Esophagus squamous epithelium (tissue), 5 donors: ENCODE results near the gene TRIOBP. TPM values are rescaled to one million over a fixed set of nuclear protein-coding genes. Genes with fewer than 3 reads are reported as not detected.

Experiments used
- DNase-seq: peaks from one replicate; lab custom pipeline; 2025; lab: John Stamatoyannopoulos, UW
- H3K27ac ChIP-seq, 4 donors: fragments of 200-600 bp; sonication (generic); one replicate each; pipeline ENCODE4 v1.5.1; 2016 to 2019; ENCODE audit warnings: mild to moderate bottlenecking in 1 of 4
- H3K27me3 ChIP-seq, 4 donors: fragments of 200-600 bp; sonication (generic); 1 replicate in 3 of 4; 2 replicates in 1 of 4; pipeline versions ENCODE4 v1.5.1 to v1.6.0; 2017 to 2021; ENCODE audit warnings: antibody characterized with exemption in 1 of 4
- H3K36me3 ChIP-seq, 3 donors: fragments of 200-600 bp; sonication (generic); one replicate each; pipeline ENCODE4 v1.5.1; 2016 to 2019
- H3K4me1 ChIP-seq, 3 donors: fragments of 200-600 bp; sonication (generic); one replicate each; pipeline ENCODE4 v1.5.1; 2017 to 2019
- H3K4me3 ChIP-seq, 4 donors: fragments of 200-600 bp; sonication (generic); 1 replicate in 3 of 4; 2 replicates in 1 of 4; pipeline ENCODE4 v1.5.1; 2016 to 2019; ENCODE audit warnings: mild to moderate bottlenecking in 2 of 4, moderate library complexity in 1 of 4
- H3K9me3 ChIP-seq, 3 donors: fragments of 200-600 bp; sonication (generic); one replicate each; pipeline ENCODE4 v1.5.1; 2016 to 2019
- CTCF ChIP-seq, 6 experiments: fragments of 450-650 bp in 4 of 6; fragments of 200-600 bp in 2 of 6; sonication (generic) in 2 of 6; IDR thresholded peaks; one replicate each; pipeline ENCODE4 v1.5.1; 2016 to 2019; ENCODE audit warnings: antibody characterized with exemption in 6 of 6, mild to moderate bottlenecking in 4 of 6, moderate library complexity in 4 of 6
- POLR2A ChIP-seq, 4 donors: fragments of 450-650 bp; IDR thresholded peaks; one replicate each; pipeline ENCODE4 v1.6.1; 2017; ENCODE audit warnings: antibody characterized with exemption in 4 of 4, mild to moderate bottlenecking in 4 of 4, moderate library complexity in 3 of 4
- WGBS, 2 donors: methylation state at CpG; one replicate each; pipeline ENCODE4 v1.1.5; 2018; 5-methylcytosine and 5-hydroxymethylcytosine counted together
- intact Hi-C: fragments of 100-400 bp; cut with DNase I; formaldehyde crosslinking; loops from one replicate; pipeline ENCODE4 v1.15.0; 2022
- total RNA-seq, 4 donors: library from RNA; depleted of rRNA; stranded (reverse); fragments of >200 nt; gene quantifications; one replicate each; pipeline ENCODE4 v1.1.0, GENCODE V29; 2016
- donor health status: DM: yes; HTN: yes; CAD: no.

The TRIOBP gene
- total RNA-seq, 4 donors from 2014 or later: 67.6 to 149 (median 108) TPM

DNA sequence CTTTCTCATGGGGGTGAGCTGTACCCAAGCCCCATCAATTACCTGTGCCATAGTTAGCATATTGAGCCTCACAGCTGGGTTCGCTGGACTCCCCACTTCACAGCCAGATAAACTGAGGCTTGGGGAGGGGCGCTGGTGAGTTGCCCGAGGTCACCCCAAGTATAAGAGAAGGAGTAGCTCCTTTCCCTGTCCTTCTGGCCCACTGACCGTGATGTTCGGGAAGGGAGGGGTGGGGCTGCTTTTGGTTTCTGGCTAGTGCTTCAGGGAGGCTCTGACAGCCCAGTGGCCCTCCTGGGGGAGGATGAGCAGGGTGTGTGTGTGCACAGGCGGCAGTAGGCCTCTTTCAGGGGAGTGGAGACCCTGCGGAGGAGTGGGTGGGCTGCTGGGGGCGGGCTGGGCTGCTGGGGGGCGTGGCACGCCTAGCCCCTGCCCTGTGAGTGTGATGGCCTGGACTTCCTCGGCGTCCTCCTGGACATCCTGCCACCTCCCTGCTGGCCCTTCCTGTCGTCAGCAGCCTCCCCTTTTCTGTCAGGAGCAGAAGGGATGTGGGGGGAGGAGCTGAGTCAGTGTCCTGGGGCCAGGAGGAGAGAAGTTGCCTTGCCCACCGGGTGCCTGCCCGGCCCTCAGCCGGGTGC lies 50.3 kb downstream of the TRIOBP start:
- WGBS, 2 donors: 0% methylated on average over 2 of the region's 16 CpGs; no CpG with 5 or more reads in 1 of the 2 donors
- H3K4me1 ChIP-seq: peaks cover 55 to 87% (median 68%) of the 10 kb centered on the region in 3 donors
- DNase-seq: no peak
- no peaks in the 10 kb centered on the region for H3K27me3 ChIP-seq
- no peaks in the 10 kb centered on the region for H3K36me3 ChIP-seq
- no peak for TF ChIP-seq CTCF (IDR thresholded peaks at IDR 0.05)
- TF ChIP-seq POLR2A (IDR thresholded peaks at IDR 0.05): no peak
- peak overlapping the region; percentile 89 to 99 (median 95) for H3K4me3 ChIP-seq
- H3K27ac ChIP-seq: peak overlapping the region; percentile 97 to 99 (median 98)
- no peaks in the 10 kb centered on the region for H3K9me3 ChIP-seq
- intact Hi-C loops: no loop called here

DNA sequence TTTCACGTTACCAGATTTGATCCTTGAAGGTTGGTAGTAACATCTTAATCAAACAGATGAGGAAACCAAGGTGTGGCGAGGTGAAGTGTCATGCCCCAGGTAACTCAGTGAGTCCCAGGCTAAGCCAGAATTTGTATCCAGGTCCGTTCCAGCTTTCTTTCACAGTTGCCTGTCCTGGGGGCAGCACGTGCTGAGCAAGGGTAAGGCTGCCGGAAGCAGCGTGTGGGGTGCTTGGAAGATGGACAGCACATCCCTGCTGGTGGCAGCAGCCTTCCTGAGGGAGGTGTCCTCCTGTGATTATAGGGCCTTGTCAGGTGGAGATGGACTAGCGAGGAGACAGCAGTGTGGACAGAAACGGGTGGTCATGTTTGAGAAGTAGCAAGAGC lies 50.9 kb downstream of the TRIOBP start:
- intact Hi-C loops: no loop called here
- WGBS, 2 donors: 30 to 34% methylated on average over 4 to 5 of the region's 8 CpGs
- Histone ChIP-seq H3K36me3 (no peaks in the 10 kb centered on the region), H3K27ac (peak overlapping the region; percentile 97 to 99 (median 98)), H3K9me3 (no peaks in the 10 kb centered on the region), H3K27me3 (no peaks in the 10 kb centered on the region), H3K4me1 (peaks cover 60 to 87% (median 68%) of the 10 kb centered on the region in 3 donors), H3K4me3 (peak overlapping the region; percentile 89 to 99 (median 95))
- DNase-seq: no peak
- TF ChIP-seq POLR2A (IDR thresholded peaks at IDR 0.05) (peak in 1 of 4 donors; percentile 3), CTCF (IDR thresholded peaks at IDR 0.05) (no peak)

DNA sequence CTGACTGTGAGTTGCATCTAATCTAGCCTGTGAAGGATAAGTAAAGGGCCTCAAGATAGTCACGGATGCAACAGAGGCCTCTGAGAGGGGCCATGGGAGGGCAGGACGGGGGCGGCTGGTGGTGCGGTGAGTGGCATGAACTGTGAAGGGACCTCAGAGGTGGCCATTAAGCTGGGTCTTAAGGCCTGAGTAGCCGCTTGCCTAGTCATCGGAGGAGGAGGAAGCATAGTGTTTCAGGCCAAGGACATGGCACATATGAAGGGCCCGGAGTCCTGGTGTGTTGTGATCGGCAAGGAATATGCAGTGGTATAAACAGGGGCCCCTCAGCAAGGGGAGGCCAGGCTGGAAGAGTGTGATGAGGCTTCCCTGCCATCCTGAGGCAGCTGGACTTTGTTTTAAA lies 51.8 kb downstream of the TRIOBP start:
- no peak for TF ChIP-seq POLR2A (IDR thresholded peaks at IDR 0.05)
- no peak for TF ChIP-seq CTCF (IDR thresholded peaks at IDR 0.05)
- Histone ChIP-seq H3K27me3 (no peaks in the 10 kb centered on the region), H3K4me1 (peaks cover 67 to 88% (median 70%) of the 10 kb centered on the region in 3 donors), H3K9me3 (no peaks in the 10 kb centered on the region), H3K36me3 (peaks cover 0 to 8% (median under 1%) of the 10 kb centered on the region in 3 donors), H3K4me3 (peak overlapping the region in 3 of 4 donors; percentile 19 to 99 (median 92)), H3K27ac (peak overlapping the region; percentile 97 to 99 (median 98))
- no peak for DNase-seq
- intact Hi-C loops: no loop called here
- WGBS, 2 donors: 69 to 73% methylated on average over 8 of the region's 8 CpGs

GRCh38 chr22:37749226-37749625 lies 52.4 kb downstream of the TRIOBP start:
- Histone ChIP-seq H3K27ac (peak overlapping the region; percentile 97 to 99 (median 98)), H3K9me3 (no peaks in the 10 kb centered on the region), H3K36me3 (peaks cover 0 to 14% (median 4%) of the 10 kb centered on the region in 3 donors), H3K4me1 (peaks cover 72 to 90% (median 74%) of the 10 kb centered on the region in 3 donors), H3K4me3 (peak overlapping the region in 3 of 4 donors; percentile 19 to 99 (median 92)), H3K27me3 (no peaks in the 10 kb centered on the region)
- 34 to 45% methylated on average over 11 to 12 of the region's 12 CpGs for WGBS, 2 donors
- intact Hi-C loops: no loop called here
- peak in 2 of 4 donors; percentile 23 to 73 for TF ChIP-seq POLR2A (IDR thresholded peaks at IDR 0.05)
- TF ChIP-seq CTCF (IDR thresholded peaks at IDR 0.05): peak in 1 of 6 experiments; percentile 6
- DNase-seq: no peak

DNA sequence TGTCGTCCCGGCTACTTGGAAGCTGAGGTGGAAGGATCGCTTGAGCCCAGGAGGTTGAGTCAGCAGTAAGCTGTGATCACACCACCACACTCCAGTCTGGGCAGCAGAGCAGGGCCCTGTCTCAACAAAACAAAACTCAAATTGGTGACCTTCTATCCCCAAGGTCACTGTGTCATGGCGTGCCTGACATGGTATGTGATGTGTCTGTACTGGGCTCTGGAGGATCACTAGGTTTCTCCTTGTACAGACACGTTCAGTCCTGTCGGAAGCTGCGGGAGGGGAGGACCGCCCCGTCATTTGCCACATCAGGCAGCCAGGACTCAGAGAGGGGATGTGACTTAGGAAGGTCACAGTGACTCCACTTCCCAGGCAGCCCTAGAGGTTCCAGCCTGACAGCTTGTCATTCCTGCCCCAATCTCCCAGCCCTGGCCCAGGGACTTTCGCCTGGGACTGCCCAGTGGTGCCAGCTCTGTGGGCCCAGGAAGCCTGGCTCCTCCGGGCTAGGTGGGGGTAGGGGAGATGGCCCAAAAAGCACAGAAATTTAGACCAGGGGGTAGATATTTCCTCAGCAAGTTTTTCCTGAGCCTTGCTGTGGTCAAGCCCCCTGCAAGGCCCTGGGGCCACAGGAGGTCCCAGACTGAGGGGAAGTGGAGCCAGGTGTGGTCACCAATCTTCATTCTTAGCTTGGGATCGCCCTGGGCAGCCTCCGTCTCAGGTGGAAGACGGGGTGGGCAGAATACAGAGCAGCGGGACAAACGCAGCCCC lies 53.2 kb downstream of the TRIOBP start:
- DNase-seq: no peak
- Histone ChIP-seq H3K4me3 (peak overlapping the region in 1 of 4 donors; percentile 92), H3K36me3 (peaks cover 2 to 22% (median 8%) of the 10 kb centered on the region in 3 donors), H3K4me1 (peaks cover 71 to 89% (median 74%) of the 10 kb centered on the region in 3 donors), H3K27ac (peak overlapping the region; percentile 92 to 99 (median 98)), H3K27me3 (no peaks in the 10 kb centered on the region), H3K9me3 (no peaks in the 10 kb centered on the region)
- intact Hi-C loops: no loop called here
- TF ChIP-seq CTCF (IDR thresholded peaks at IDR 0.05): no peak
- no peak for TF ChIP-seq POLR2A (IDR thresholded peaks at IDR 0.05)
- WGBS, 2 donors: 51 to 54% methylated on average over 3 to 9 of the region's 16 CpGs
